ENCODE measurements around the gene AP2B1.
"Not testable (repeated sequence)": the region's sequence is repeated elsewhere in the genome, so short reads cannot be mapped to it uniquely, and the experiment has no call there.

The AP2B1 gene

DNA sequence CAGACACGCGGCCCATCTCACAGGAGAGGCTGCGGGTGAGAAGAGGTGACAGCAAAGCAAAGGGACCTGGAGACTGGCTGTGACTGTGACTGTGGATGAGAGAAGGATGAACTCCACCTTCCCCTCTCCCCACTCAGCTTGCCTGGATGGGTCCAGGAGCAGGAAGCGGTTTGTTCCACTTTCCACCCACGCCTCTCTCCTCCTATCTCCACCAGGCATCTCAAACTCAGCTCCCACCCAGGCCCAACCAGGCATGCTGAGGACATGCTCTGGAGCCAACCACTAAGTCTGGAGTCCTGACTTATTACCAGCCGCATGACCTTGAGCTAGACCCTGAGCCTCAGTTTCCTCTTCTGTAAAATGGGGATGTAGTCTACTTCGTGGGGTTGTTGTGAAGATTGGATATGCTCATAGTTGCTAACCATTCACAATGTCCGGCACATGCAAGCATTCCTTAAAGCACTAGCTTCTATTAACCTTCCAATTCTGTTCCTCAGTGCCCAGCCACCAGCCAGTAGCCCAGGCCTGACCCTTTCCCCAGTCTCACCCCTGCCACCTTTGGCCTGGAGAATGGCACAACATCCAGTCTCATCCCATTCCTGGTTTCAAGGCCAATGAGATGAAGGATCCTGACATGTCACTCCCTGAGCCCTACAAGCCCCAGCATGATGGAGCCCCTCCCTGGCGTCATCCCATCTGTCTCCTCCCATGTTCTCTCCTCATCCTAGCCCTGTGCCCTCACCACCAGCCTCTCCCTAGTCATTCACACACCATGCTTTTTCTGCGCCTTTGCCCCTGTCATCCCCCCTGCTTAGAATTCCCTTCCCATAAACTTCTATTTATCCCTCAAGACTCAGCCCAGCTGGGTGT, 163.6 kb downstream of the AP2B1 start:
- no peak for DNase-seq

DNA sequence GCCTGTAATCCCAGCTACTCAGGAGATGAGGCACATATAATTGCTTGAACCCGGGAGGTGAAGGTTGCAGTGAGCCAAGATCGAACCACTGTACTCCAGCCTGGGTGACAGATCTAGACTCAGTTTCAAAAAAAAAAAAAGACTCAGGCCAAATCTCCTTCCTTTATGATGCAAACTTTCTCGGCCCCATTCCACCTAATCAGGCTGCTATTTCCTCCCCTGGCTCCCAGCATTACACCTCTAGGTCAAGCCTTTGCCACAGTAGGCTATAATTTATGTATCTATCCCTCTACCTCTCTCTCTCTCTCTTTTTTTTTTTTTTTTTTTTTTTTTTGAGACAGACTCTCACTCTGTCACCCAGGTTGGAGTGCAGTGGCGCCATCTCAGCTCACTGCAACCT, 164.4 kb downstream of the AP2B1 start:
- not testable (repeated sequence) for DNase-seq

GRCh38 chr17:35752471-35752870, 165.3 kb downstream of the AP2B1 start:
- DNase-seq = no peak

GRCh38 chr17:35752945-35753764, 166.0 kb downstream of the AP2B1 start, which contains the start of gene GAS2L2:
Gene GAS2L2, minus strand, starts transcription at chr17:35753239. Its CDS starts 389 bp downstream, at chr17:35752850.
- DNase-seq = no peak

GRCh38 chr17:35757243-35757642, 170.1 kb downstream of the AP2B1 start:
- no peak for DNase-seq

GRCh38 chr17:35760587-35760986, 173.5 kb downstream of the AP2B1 start, which contains the start of gene C17orf50:
Gene C17orf50, plus strand, starts transcription at chr17:35760887. Its CDS starts 55 bp downstream, at chr17:35760942.
- no peak for DNase-seq

DNA sequence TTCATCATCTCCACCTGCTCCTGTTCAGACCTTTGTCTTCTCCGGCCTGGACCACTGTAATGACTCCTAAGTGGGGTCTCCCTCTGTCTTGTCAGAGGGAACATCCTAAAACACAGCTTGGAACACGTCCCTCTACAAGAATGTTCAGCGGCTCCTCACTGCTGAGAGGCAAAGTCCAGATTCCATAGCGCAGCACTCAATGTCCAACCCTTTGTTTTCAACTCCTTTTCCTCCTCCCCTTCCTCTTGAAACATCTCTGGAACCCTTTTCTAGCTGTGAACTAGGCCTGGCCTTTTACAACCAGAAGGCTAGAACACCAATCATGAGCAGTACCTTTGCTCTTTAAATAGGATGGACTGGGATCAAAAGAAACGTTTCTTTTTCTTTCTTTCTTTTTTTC, 174.5 kb downstream of the AP2B1 start:
- DNase-seq = no peak

DNA sequence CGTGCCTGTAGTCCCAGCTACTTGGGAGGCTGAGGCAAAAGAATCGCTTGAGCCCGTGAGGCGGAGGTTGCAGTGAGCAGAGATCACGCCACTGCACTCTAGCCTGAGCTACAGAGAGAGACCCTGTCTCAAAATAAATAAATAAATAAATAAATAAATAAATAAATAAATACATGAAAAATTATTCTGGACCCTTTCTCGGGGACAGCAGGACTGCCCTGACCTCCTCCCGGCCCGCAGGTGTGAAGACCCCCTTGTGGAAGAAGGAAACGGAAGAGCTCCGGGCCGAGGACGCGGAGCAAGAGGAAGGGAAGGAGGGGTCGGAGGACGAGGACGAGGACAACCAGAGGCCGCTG, 176.6 kb downstream of the AP2B1 start:
- no peak for DNase-seq

DNA sequence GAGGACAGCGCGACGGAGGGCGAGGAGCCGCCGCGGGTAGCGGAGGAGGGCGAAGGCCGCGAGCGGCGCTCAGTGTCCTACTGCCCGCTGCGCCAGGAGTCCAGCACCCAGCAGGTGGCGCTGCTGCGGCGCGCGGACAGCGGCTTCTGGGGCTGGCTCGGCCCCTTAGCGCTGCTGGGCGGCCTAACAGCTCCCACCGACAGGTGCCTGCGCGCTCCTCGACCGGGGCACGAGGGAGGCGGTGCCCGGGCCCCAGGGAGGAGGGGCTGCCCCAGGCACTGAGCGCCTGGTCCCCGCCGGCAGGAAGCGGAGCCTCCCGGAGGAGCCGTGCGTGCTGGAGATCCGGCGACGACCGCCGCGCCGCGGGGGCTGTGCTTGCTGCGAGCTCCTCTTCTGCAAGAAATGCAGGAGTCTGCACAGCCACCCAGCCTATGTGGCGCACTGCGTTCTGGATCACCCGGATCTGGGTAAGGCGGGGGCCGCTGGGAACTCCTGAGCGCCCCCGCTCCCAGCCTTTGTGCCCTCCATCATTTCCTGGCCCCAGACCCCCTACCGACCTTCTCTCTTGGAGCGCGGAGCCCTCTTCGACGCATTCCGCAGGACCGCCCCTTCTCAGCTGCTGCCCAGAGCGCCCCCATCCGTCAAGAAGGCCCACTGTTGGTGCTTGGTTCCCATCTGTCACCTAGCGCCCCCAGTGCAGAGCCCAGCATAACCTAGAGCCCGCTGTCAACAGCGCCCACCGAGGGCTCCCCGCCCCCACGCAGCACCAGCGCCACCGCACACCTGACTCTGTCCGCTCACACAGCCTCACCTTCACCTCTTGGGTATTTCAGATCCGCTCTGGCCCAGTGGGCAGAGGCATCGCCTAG, 177.2 kb downstream of the AP2B1 start:
- DNase-seq = peak; percentile 90

DNA sequence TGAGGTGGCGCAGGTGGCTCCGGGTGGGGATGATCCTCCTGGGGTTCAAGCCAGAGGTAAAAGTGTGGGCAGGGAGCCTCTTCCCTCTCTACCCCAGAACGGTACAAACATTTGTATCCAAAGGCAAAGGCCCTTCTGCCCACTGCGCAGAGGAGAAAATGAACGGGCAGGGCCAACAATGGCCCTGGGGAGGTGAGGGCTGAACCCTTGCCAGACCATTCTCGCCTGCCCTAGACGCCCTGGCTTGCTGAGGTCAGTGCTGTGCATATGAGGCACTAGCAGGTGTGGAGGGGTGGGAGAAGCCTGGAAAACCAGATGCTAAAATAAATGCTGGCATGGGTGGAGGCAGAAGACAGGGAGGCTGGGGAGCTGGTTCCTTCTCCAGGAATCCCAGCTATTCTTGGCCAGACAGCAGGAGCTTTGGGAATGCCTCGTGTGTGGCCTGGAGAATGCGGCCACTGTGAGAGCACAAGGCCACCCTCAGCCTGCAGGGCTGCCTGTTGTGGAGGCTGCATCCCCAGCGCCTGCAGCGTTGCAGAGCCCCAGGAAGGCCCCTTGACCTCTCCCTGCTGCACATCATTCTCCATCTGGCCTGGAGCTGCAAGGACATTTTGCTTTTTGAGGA, 178.1 kb downstream of the AP2B1 start:
- DNase-seq = no peak

- DNase-seq = no peak
Measured at GRCh38 chr17:35765756-35766488, 178.8 kb downstream of the AP2B1 start.

DNA sequence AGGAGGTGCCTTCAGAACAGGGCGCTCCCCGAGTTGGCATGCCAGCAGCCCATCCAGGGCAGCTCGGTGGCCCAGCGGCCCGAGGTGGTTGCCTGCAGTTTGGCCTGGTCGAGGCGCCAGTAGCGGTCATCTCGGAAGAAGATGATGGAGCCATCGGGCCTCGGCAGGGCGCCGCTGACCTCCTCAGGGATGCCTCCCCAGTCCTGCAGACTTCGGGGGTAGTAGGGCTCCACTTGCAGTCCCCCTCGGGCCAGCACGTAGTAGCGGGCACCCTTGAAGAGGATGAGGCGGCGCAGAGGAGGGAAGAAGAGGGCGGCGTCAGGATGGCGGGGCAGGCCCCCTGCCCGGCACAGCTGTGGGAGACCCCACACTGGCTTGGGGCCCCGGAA, 179.4 kb downstream of the AP2B1 start:
- no peak for DNase-seq

- peak; percentile 49 for DNase-seq
Measured at GRCh38 chr17:35766903-35767510, 179.9 kb downstream of the AP2B1 start.

DNA sequence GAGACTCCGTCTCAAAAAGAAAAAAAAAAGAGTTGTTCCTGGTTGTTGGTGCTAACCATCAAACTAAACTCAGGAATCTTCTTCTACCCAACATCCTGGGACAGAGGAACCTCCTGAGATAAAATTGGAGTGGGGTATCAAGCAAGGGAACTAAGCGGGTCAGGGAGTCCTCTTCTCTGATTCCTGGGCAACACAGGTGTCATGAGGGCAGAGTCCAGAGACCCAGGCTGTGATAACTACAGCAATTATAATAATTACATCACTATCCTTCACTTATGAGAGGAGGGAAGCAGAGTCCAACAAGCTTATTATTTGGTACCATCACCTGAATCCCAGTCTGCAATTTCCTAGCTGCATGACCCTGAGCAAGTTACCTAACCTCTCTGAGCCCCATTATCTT, 181.7 kb downstream of the AP2B1 start:
- no peak for DNase-seq

- DNase-seq = no peak
Measured at GRCh38 chr17:35769895-35770486, 182.9 kb downstream of the AP2B1 start.

- DNase-seq = no peak
Measured at GRCh38 chr17:35773129-35773528, 186.0 kb downstream of the AP2B1 start.

DNA sequence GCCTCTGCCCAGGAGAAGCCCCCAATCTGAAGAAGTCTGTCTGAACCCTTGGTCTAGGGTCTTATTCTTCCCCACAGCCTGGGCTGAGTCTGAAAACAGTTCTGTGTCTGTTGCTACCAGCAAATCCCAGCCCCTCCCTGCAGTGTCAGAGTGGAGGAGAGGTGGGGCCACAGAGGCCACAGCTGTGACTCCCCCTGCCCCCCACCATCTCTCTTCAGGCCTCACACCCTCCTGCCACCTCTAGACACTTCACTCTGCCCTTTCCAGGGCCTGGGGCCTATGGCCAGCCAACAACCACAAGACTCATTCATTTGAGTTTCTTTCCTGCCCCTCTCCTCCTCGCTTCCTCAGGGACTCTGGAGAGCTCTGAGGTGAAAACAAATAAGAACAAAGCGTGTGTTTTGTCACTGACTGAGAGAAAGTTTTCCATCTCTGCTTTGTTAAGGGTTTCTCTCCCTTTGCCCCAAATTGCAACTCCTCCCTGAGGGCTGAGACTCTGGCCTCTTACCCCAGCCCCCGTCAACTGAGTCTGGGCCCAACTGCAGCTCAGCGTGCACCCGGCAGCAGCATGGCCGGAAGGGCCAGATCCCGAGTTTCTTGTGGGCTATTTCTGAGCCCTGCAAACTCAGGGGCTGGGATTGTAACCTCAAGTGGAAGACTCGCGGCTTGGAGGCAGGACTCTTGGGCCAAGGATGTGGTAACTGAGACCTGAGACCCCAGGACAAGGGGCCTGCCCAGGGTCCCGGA, 186.7 kb downstream of the AP2B1 start:
- DNase-seq = no peak

- DNase-seq = no peak
Measured at GRCh38 chr17:35774499-35774898, 187.4 kb downstream of the AP2B1 start.

- no peak for DNase-seq
Measured at GRCh38 chr17:35775039-35775438, 187.9 kb downstream of the AP2B1 start.

- no peak for DNase-seq
Measured at GRCh38 chr17:35775583-35775982, 188.5 kb downstream of the AP2B1 start.

Measured in CD4-positive, alpha-beta T cell treated with Interleukin-10 for 1 hour (primary cell).